Left cardiac atrium (tissue), 4 donors: ENCODE data around the gene ABAT. TPM values are rescaled to one million over a fixed set of nuclear protein-coding genes. Genes with fewer than 3 reads are reported as not detected.
"Not testable (repeated sequence)": the region's sequence is repeated elsewhere in the genome, so short reads cannot be mapped to it uniquely, and the experiment has no call there.

Source experiments
- ATAC-seq, 2 donors: fragments of 200-7000 bp; cut with Tn5 transposase; one replicate each; pipeline ENCODE4 v1.9.1; 2020; ENCODE audit warnings: mild to moderate bottlenecking in 2 of 2, moderate library complexity in 2 of 2
- DNase-seq: peaks from one replicate; pipeline ENCODE4 v3.0.0-alpha.2; 2020
- intact Hi-C, 2 donors: fragments of 100-400 bp; cut with DNase I; formaldehyde crosslinking; loops; one replicate each; pipeline versions ENCODE4 v1.14.1 to v1.15.1; 2022 to 2023
- total RNA-seq, 2 donors: library from RNA; stranded (reverse); fragmentation: NEBNext Ultra II Directional; extraction: Animal tissue kit (Norgen Biotek cat#: 25700); gene quantifications; one replicate each; pipeline ENCODE4 v1.2.1, GENCODE V29; 2021
- donor health status: DM: no; HTN: yes; CAD: no.
- donor health status: DM: no; HTN: yes; CAD: no; lungs with severe emphysema.
- donor health status: DM: yes; HTN: yes; CAD: no.
- donor health status: Dilated cardiomyopathy.

Gene ABAT
- total RNA-seq, 2 donors from 2014 or later: 4.2 to 5.0 TPM

DNA sequence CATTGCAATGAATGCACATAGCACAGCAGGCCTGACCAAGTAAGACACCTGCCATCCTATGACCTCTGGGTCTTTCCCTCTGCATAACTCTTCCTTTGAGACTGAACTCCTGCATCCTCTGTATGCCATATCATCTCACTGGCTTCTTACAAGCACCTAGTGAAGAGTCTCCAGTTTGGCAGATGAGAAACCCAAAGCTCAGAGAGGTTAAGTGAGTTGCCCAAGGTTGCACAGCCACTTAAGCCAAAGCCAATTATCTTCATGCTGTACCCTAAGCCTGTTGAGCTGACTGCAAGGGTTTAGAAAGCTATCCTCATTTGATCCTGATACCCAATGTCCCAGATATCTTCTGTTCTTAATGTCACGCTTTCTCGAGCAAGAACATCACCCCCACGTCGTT, 87.8 kb downstream of the ABAT start:
- DNase-seq (no peak), ATAC-seq (no peak)
- intact Hi-C loops: no loop called here

DNA sequence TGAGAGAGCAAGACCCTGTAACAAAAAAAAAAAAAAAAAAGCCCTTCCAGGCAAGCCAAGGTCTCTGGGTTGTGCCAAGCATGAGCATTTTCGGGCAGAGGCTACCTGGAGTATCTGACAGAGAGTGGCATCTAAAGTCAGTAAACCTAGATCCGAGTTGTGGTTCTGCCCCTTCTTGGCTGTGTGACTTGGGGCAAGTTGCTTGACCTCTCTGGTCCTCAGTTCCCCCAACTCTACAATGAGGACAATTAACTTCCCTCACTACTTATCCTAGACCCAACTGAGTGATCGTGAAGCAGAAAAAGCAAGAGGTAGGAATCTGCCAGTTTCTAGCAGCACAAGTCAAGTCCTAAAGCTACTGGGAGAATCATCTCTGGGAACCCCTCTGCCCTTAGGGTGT, 88.7 kb downstream of the ABAT start:
- ATAC-seq: no peak
- DNase-seq: no peak
- intact Hi-C loops: no loop called here

DNA sequence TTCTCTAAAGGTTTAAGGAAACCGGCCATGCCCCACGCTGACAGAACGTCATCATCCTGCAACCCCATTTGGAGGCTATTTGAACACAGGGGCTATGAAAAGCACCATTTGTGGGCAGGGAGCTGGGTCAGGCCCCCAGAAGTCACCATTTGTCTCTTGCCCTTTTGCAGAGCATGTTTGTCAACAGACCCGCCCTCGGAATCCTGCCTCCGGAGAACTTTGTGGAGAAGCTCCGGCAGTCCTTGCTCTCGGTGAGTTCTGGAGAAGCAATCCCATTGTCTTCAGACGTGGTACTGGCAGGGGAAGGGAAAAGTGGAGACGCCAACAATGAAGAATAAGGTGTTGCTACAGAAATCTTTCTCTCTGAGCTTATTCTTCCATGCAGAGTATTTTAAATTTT, 89.5 kb downstream of the ABAT start:
- DNase-seq (no peak), ATAC-seq (no peak)
- intact Hi-C loops: no loop called here

DNA sequence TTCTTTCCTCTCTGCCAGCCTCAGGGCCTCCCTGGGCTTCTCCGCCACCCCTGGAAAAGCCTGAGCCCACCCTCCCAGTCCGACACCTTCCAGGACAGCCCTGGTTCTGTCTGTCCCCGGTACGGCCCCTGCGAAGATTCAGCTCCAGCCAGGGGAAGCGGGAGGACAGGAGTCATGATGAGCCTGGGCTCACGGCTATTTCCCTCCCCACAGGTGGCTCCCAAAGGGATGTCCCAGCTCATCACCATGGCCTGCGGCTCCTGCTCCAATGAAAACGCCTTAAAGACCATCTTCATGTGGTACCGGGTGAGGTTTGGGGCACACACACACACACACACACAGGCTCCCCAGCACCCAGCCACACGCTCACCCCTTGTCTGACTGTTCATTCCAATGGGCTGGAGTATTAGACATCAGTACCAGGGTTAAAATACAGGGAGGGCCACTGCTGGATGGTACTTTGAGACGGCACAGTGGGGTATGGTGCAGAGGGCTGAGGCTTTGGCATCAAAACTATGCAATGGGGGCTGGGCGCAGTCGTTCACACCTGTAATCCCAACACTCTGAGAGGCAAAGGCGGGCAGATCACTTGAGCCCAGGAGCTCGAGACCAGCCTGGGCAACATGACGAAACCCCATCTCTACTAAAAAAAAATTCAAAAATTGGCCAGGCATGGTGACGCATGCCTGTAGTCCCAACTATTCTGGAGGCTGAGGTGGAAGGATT, 90.3 kb downstream of the ABAT start:
- intact Hi-C loops: no loop called here
- ATAC-seq (no peak), DNase-seq (no peak)

DNA sequence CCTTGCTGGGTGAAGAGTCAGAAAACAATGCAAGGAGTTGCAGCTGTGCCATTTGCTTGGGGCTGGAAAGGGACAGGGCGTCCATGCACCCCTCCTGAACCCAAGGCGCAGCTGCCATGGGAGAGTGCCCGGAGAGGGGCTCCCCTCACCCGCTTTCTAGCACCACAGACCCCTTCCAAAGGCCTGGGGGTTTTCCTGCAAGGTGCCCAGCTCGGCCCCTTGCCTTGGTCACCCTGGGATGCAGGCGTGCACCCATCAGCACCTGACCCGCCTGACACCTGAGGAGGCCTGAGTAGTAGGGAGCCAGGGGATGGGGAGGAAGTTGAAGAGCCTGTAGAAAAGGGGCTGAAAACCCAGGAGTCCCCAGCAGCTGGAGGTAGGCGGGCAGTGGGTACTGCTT, 92.8 kb downstream of the ABAT start:
- ATAC-seq (no peak), DNase-seq (no peak)
- intact Hi-C loops: no loop called here

DNA sequence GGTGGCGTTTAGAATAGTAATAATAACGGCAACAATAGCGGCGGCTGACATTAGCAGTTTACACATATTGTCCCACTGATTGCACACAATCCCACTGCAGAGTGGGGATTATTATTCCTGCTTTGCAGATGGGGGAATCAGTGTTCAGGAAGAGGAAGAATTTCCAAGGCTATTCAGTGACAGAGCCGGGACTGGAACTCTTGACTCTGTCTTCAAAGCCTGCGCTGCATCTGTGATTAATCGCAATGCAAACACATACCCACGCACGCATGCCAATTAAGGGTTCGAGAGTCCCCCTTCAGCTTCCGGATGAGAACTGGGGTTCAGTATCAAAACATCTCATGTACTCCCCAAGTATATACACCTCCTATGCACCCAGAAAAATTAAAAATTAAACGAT, 93.9 kb downstream of the ABAT start:
- intact Hi-C loops: no loop called here
- ATAC-seq: no peak

DNA sequence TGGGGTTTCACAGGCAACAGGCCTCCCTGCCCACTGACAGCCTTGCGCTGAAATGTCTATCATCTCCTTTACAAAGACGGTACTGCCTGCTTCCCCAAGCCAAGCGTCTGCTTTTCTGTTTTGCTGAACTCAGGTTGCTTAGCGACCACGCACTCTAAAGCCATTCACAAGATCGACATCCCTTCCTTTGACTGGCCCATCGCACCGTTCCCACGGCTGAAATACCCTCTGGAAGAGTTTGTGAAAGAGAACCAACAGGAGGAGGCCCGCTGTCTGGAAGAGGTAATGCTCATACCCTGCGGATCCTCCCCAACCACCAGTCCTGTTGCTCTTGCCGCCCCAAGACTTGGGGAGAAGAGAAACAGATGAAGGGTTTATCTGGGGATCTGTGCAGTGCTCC, 94.3 kb downstream of the ABAT start:
- ATAC-seq: no peak
- intact Hi-C loops: no loop called here
- no peak for DNase-seq

More for the DNA sequence above, 93.9 kb downstream of the ABAT start:
- no peak for DNase-seq

DNA sequence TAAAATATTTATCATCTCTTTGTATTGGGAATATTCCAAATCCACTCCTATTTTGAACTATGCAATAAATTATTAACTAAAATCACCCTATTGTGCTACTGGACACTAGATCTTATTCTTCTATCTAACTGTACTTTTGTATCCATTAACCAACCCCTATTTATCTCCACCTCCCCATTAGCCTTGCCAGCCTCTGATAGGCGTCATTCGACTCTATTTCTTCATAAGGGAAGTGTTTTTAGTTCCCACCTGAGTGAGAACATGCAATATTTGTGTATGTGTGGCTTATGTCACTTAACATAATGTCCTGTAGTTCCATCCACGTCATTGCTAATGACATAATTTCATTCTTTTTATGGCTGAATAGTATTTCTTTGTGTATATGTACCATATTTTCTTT, 99.1 kb downstream of the ABAT start:
- intact Hi-C loops: no loop called here
- ATAC-seq (no peak), DNase-seq (no peak)

DNA sequence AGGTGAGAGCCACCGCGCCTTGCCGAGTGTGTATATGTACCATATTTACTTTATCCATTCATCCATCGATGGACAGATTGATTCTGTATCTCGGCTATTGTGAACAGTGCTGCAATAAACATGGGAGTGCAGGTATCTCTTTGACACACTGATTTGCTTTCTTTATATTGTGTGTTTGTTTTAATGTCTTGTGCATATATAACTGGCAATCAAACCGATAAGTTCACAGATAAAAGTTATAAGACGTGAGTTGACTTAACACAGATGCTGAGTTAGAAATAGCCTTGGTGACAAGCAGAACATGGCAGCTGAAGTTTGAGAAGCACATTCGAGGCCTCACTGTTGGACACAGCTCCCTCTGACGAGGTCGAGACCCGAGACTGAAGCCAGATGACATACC, 99.8 kb downstream of the ABAT start:
- ATAC-seq: no peak
- intact Hi-C loops: no loop called here
- no peak for DNase-seq

DNA sequence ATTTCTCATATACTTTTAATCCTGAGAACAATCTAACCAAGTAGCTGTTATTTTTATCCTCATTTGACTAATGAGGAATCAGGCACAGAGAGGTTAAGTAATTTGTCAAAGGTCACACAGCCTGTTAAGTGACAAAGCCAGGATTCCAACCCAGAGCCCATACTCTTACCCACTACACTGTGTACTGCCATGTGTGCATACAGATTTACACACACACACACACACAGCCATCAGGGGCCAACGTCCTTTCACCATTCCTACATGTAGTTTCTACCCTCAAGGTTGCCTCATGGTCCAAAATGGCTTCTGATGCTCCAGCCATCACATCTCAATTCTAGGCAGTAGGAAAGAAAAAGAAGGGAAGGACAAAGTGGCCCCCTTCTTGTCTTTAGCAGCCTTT, 100.9 kb downstream of the ABAT start:
- ATAC-seq: no peak
- DNase-seq: no peak
- intact Hi-C loops: no loop called here

DNA sequence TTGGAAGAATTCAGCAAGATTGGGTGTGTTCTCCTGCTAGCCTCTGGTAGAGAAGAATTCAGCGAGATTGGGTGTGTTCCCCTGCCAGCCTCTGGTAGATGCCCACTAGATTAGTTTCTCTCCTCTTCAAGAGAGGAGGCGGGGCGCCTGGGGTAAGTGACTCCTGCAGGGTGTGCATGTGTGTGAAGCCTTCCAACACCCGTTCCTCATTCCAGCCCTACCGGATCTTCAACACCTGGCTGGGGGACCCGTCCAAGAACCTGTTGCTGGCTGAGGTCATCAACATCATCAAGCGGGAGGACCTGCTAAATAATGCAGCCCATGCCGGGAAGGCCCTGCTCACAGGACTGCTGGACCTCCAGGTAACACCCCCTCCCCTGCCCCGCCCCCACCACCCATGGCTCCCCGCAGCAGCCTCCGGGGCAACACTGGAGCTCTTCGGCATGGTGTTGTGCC, 101.7 kb downstream of the ABAT start:
- DNase-seq: no peak
- intact Hi-C loops: no loop called here
- no peak for ATAC-seq

DNA sequence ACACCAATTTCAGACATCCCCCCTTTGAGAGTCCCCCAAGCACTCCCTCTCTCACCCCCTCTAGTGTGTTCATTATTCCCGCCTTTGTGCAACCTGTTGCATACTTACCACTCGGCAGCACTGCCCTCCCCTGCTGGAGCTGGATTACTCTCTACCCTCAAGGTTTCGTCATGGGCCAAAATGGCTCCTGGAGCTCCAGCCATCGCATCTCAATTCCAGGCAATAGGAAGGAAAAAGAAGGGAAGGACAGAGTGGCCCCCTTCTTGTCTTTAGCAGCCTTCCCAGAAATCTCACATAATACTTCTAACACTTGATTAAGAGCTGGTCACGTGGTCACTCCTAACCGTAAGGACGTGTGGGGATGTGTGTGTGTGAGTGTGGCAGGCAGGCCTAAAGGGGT, 102.8 kb downstream of the ABAT start:
- ATAC-seq (no peak), DNase-seq (no peak)
- intact Hi-C loops: no loop called here

DNA sequence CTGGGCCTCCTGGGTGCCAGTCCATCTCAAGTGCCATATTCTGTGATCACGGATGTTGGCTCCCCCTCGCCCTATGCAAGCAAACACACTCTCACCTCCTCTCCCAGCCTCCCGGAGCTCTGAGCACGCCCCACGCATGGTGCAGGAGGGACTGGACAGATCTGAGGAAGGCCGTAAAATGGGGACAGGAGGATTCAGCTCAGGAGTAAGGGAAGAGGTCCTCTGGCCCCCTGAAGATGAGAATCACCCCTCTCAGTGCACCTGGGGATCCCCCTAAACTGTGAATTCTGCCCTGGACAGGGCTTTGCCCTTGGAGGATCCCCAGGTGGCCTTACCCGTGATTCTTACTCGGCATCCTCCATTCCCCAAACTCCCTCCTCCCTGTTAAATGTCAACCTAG, 107.4 kb downstream of the ABAT start:
- ATAC-seq (no peak), DNase-seq (no peak)
- intact Hi-C loops: no loop called here

DNA sequence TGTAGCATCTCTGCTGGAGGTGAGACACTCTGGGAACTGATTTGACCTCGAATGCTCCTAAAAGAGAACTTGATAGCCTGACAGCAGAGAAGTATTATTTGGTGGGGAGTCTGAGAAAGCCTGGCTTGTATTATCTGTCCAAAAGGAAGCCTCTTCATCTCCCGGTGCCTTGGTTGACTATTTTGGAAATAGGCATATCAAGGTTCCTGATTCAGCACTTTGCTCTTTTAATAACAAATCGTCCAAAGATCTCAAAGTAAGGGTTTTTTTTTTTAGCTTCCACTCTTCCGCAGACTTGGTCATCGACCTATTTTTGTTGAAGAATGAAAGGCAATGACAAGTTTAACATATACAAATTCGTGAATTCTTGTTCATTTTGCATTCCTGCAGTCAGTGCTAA, 108.3 kb downstream of the ABAT start:
- DNase-seq (no peak), ATAC-seq (no peak)
- intact Hi-C loops: no loop called here

DNA sequence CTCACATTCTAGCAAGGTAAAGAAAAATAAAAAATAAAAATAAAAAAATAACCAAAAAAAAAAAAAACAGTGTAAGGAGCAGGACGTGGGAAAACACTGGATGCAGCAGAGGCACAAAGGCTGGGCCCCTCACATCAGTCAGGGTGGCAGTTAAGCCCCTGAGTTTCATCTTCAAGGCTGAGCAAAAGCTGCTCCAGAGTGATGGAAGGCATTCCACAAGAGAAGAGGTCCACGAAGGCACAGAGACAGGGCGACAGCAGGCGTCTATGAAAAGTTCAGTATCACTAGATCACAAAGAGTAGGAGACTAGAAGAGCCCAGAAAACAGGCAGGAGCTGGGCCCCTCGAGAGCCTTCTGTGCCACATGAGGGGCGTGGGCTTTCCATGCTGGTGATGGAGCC, 111.0 kb downstream of the ABAT start:
- ATAC-seq: no peak
- intact Hi-C loops: no loop called here
- DNase-seq: no peak

DNA sequence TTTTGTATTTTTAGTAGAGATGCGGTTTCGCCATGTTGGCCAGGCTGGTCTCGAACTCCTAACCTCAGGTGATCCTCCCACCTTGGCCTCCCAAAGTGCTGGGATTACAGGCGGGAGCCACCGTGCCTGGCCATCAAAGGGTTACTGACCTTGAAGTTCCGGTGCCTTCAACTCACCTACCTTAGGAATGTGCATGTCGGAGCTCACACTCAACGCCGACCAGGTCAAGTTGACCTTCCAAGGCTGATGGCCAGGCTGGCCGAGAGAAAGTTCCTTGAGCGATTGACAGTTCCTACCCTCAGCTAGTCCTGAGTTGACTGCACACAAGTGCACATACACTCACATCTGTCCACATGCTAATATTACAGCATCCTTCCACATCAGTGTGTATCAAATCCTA, 111.9 kb downstream of the ABAT start:
- ATAC-seq, DNase-seq, intact Hi-C loops: not testable (repeated sequence)

DNA sequence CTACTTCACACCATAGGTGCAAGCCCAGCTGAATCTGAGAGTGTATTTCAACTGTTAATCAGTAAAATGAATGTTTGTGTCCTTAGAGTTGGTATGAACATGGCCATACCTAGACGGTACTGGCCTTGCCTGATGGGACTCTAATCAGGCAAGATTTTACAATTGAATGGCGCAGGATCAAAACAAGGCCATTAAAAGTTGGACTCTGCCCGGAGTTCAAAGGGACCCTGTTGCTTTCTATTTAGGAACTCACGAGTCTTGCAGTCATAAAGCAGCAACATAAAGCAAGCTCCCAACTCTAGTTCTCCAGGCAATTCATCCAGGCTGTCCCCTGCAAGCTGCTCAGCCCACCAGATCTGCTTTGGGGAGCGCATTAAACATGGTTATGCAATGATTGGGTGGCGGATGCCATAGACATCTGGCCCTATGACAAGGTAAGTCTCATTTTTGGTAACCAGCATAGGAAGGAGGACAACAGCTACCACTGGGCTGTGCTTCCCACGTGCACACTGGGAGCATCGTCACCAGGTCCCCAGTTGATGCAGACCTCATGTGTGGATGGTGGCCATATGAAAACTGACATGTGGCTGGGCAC, 114.3 kb downstream of the ABAT start:
- no peak for ATAC-seq
- no peak for DNase-seq
- intact Hi-C loops: no loop called here

DNA sequence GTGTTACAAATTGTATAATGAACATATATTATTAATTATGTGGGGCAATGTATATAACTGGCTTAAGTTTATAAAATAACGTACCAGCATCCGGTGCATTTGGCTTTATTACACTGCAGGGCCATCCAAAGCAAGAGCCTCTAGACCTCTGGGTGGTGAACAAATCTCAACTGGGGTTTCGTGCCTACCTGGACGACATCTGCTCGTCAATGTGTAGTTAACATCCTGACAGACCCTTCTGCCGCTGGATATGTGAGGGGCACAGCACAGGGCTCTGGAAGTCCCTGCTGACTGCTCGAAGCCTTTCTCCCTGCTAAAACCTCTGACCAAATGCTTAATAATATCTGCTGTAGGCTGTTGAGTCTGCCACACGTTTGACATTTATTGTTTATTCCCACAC, 120.7 kb downstream of the ABAT start:
- intact Hi-C loops: loop anchor here in 1 of 2 donors (10.0 kb wide), 2 partner anchors 90 to 220 kb away; partner anchors contain the start of gene LITAFD
- ATAC-seq: no peak
- no peak for DNase-seq

DNA sequence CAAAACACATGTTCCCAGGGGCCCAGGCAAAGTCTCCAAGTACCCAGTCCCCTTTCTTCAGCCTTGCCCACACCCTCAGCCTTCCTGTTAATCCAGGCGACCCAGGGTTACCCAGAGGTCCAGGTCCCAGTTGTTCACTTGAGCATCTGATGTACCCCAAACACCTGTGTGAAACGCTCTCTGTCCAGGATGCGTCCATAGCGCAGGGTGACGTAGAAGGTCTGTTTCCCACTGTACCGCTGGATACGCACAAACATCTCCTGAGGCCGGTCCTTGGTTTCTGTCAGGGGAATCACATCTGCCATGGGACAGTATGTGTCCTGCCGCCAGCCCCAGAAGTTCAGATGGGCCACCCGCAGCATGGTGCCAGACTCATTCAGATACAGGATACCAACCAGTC, 121.4 kb downstream of the ABAT start:
- ATAC-seq (no peak), DNase-seq (no peak)
- intact Hi-C loops: loop anchor here in 1 of 2 donors (10.0 kb wide), 2 partner anchors 89 to 221 kb away; partner anchors contain the start of gene LITAFD

DNA sequence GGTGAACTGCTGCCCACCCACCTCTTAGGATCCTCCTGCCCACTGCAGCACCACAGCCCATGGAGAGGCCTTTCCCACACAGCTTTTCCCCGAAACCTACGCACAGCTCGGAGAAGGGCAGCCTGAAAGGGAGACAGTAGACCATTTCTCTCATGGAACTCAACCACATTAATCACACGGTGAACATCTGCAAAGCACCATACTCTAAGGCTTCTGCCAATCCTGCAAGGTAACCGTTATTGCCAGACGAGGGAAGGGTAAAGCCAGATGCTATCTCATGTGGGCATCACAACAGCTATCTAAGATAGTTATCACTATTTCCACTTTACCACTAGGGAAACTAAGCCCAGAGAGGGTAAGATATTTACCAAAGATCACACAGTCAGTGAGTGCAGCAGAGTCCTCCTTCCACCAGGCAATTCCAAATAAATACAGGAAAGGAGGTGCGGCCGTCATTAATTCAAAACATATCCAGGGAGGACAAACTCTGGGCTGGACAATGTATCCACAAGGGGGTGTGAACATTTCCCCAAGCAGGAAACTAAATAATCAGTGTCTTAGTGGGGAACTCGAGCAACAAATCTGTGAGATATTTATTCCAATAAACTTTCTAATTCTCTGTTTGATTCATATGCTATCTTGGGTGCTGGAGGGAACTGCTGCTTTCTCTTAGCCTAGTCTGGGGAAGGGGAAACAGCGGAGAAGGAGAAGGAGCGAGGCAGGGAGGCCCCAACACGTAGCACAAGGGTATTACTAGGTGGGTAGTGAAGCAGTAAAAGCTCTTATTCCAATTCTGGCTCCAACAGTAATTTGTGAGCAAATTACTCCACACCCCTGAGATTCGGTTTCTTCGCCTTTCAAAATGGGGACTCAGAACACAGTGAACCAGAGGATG, 122.3 kb downstream of the ABAT start:
- intact Hi-C loops: loop anchor here in 1 of 2 donors (10.0 kb wide), 2 partner anchors 88 to 222 kb away; partner anchors contain the start of gene LITAFD
- no peak for DNase-seq
- peak in 1 of 2 donors; percentile 0 for ATAC-seq
